CD4-positive, alpha-beta T cell treated with Interleukin-21 for 1 hour (primary cell): ENCODE data around the gene GNAS-AS1.

ENCODE experiments used
- DNase-seq: peaks from one replicate; pipeline ENCODE4 v3.0.0-alpha.2; 2020

The GNAS-AS1 gene

GRCh38 chr20:58855506-58856389, 5.0 kb upstream of the GNAS-AS1 start:
- DNase-seq: no peak

GRCh38 chr20:58854638-58855471, 4.2 kb upstream of the GNAS-AS1 start:
- no peak for DNase-seq

GRCh38 chr20:58853976-58854637, 3.4 kb upstream of the GNAS-AS1 start:
- no peak for DNase-seq

GRCh38 chr20:58853466-58853865, 2.8 kb upstream of the GNAS-AS1 start:
- DNase-seq: no peak

GRCh38 chr20:58852543-58853271, 2.0 kb upstream of the GNAS-AS1 start, which contains the start of gene GNAS:
TSS of gene GNAS (plus strand) at chr20:58852716.
- peak; percentile 57 for DNase-seq

GRCh38 chr20:58851969-58852458, 1.3 kb upstream of the GNAS-AS1 start:
- no peak for DNase-seq

- DNase-seq: no peak
Measured at GRCh38 chr20:58851221-58851968, 693 bp upstream of the GNAS-AS1 start.

GRCh38 chr20:58847463-58847862, 3.2 kb downstream of the GNAS-AS1 start:
- DNase-seq: no peak

- no peak for DNase-seq
Measured at GRCh38 chr20:58845706-58846105, 5.0 kb downstream of the GNAS-AS1 start.

- DNase-seq: no peak
Measured at GRCh38 chr20:58843128-58843556, 7.6 kb downstream of the GNAS-AS1 start.

GRCh38 chr20:58842276-58842675, 8.4 kb downstream of the GNAS-AS1 start:
- no peak for DNase-seq

- no peak for DNase-seq
Measured at GRCh38 chr20:58841539-58842264, 9.0 kb downstream of the GNAS-AS1 start.

- DNase-seq: no peak
Measured at GRCh38 chr20:58840816-58841538, 9.7 kb downstream of the GNAS-AS1 start.

GRCh38 chr20:58839991-58840747, 10.5 kb downstream of the GNAS-AS1 start:
- no peak for DNase-seq

GRCh38 chr20:58839474-58839874, 11.2 kb downstream of the GNAS-AS1 start:
- peak; percentile 50 for DNase-seq

- DNase-seq: no peak
Measured at GRCh38 chr20:58838174-58838573, 12.5 kb downstream of the GNAS-AS1 start.

GRCh38 chr20:58837717-58838116, 13.0 kb downstream of the GNAS-AS1 start:
- DNase-seq: no peak

- no peak for DNase-seq
Measured at GRCh38 chr20:58836616-58837204, 14.0 kb downstream of the GNAS-AS1 start.

GRCh38 chr20:58835231-58835630, 15.5 kb downstream of the GNAS-AS1 start:
- DNase-seq: no peak
